CD4-positive, alpha-beta T cell treated with Interleukin-15 for 4 hours (primary cell): Measurements from ENCODE around the gene CRY2.
A peak's percentile ranks its signal among the peaks of the same experiment; 100 is the strongest.
"Not testable (repeated sequence)": the region's sequence is repeated elsewhere in the genome, so short reads cannot be mapped to it uniquely, and the experiment has no call there.

Experiments used
- DNase-seq: peaks from one replicate; pipeline ENCODE4 v3.0.0-alpha.2; 2020; ENCODE audit warnings: low spot score

CRY2 gene

GRCh38 chr11:45846974-45847910 is at the start of gene CRY2:
Gene CRY2, plus strand, starts transcription at chr11:45847475. Its CDS starts 16 bp downstream, at chr11:45847491.
- DNase-seq: peak; percentile 98

DNA sequence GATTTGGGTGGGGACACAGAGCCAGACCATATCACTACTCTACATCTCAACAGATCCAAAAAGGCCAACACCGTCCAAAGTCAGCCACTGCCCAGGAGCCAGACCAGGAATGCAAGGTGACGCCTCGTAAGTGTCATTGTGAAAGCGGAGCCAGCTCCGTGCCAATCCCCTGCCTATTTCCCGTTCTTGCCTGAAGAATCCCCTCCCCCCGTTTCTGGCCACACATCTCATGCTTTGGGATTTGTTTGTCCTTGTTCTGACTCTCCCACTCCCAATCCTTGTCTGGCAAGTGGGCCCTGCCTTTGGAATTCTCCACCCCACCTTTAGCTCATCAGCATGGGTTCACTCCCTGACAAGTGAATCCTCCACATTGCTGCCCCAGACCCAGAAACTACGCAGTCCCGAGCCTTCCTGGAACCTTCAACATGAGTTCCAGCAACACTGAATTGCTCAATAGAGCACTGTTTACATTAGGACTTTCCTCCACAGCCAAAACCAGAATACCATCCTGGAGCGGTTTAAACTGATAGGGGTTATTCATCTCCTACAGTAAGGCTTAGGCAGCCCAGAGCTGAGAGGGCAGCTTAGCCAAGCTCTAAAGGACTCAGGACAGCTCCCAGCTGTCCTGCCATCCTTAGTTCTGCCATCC is 48.4 kb upstream of the CRY2 start:
- no peak for DNase-seq

DNA sequence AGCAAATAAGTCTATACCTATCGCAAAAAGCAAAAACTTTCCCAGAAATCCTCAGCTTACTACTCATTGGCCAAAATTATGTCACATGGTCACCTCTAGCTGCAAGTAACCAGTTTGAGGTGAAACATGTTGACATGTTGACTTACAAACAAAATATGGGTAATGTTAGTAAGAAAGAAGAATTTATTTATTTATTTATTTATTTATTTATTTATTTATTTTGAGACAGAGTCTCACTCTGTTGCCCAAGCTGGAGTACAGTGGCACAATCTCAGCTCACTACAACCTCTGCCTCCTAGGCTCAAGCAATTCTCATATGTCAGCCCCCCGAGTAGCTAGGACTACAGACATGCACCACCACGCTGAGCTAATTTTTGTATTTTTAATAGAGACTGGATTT is 47.7 kb upstream of the CRY2 start:
- DNase-seq: no peak

GRCh38 chr11:45800261-45800660 is 47.0 kb upstream of the CRY2 start:
- no peak for DNase-seq

GRCh38 chr11:45801723-45802315 is 45.5 kb upstream of the CRY2 start:
- peak; percentile 10 for DNase-seq

DNA sequence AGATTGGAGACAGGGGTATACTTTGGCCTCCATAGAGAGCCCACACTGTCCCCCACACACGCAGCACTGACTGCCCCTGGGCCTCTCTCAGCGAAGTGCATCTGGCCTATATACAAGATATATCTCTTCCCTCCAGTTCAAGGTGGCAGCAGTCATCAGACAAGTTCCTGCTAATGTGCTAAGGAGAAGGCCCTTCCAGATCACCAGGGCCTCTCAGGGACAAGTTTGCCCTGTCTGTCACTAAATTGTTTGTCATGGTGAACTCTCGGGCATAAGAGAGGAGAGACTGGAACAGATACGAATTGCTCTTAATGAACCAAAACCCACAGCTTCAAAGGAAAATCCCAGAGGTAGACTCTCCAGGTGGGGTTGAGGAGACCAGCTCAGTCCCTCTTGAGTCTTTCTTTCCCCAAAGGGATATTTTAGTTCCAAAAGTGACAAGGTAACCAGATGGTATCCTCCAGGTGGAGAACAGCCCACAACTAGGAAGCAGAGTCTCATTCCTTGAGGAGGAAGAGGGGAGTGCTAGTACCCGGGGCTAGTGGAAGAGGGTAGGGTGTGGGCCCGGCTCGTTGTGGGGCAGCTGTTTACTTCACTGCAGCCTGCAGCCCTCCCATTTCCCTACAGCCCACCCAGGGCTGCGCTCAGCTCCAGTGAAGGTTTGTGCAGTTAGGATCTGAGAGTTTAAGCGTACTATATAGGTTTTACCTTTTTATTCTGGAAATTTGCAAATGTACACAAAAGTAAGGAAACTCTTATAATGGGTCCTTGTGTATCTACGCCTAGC is 44.6 kb upstream of the CRY2 start:
- no peak for DNase-seq

DNA sequence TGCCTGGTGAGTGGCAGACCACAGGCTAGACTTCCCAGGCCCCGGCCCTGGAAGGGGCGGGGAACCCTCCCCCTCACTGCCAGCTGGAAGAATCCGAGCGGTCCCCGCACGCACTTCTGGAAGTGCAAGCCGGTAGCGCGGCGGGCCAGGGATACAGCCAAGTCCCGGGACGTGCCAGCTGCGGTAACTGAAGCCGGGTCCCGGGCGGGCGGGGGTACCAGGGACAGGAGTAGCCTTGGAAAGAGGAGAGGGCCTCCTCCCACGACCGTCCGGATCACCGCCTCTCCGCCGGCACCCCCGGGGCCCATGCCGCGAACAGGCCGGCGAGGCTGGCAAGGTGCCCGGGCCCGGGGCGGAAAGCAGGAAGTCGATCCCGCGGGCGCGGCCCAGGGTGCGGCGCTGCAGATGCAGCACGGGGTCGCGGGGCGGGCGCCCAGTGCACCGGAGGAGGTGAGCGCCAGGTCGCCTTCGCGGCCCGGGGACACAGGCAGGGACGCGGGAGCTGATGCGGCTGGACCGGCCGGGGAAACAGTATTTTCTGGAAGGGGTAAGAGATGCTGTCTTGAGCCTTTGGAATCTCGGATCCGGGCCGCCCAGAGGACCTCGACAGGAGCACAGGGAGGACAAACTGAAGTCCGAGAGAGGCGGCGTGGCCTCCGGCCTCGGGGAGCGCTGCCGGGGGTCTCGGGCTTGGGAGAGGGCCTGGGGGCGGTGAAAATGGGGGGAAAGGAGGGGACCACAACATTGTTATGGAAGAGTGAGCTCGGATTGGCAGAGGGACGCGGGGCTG is 43.1 kb upstream of the CRY2 start:
- DNase-seq: peak; percentile 60

DNA sequence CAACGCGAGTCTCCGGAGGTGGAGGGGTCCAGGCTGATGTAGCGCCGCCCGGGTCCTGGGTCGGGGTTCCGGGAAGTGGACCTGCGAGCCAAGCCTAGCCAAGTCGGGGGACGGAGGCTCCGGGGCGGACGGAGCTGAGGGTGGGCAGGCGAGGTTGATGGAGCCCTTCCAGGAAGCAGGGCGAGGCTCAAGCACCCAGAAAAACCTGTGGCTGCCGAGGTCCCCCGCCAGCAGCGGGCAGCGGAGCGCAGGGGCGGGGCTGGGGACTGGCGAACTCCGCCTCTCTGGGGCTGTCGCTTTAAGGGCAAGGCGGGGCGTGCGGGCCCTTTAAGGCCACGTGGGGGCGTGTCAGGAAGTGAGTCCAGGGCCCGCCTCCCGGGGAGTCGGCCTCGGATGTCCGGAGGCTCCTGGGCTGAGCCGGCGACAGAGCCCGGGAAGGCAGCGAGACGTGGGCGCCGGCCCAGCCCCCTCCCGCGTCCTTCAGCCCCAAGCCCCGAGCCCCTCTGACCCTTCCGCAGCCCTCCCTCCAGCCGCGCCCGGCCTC is 42.4 kb upstream of the CRY2 start, which contains the start of gene SLC35C1:
Gene SLC35C1 (plus strand): TSS at position 389 of the 544 bp plus-strand sequence. CDS start 653 bp downstream, outside the sequence.
- peak; percentile 95 for DNase-seq

DNA sequence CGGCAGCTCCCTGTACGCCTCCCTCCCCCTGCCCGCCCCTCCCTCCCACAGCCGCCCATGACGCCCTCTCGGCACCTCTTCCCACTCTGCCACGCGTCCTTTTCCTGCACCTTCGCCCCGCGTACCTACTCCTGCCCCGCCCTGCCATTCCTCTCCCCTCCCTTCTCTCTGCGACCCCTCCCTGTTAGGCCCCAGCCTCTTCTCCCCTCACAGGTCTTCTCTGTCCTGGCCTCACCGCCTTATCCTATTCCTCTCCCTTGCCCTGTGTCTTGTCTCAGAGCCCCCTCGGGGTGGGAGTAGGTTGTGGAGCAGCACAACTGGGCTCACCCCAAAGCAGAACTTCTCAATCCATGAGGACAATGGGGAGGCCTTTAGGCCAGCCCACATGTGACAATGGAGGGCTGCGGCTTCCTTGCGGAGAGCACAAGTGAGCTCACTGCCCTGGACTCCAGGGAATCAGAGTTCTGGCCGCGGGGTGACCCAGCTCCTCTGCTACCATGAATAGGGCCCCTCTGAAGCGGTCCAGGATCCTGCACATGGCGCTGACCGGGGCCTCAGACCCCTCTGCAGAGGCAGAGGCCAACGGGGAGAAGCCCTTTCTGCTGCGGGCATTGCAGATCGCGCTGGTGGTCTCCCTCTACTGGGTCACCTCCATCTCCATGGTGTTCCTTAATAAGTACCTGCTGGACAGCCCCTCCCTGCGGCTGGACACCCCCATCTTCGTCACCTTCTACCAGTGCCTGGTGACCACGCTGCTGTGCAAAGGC is 41.8 kb upstream of the CRY2 start:
- DNase-seq: no peak

DNA sequence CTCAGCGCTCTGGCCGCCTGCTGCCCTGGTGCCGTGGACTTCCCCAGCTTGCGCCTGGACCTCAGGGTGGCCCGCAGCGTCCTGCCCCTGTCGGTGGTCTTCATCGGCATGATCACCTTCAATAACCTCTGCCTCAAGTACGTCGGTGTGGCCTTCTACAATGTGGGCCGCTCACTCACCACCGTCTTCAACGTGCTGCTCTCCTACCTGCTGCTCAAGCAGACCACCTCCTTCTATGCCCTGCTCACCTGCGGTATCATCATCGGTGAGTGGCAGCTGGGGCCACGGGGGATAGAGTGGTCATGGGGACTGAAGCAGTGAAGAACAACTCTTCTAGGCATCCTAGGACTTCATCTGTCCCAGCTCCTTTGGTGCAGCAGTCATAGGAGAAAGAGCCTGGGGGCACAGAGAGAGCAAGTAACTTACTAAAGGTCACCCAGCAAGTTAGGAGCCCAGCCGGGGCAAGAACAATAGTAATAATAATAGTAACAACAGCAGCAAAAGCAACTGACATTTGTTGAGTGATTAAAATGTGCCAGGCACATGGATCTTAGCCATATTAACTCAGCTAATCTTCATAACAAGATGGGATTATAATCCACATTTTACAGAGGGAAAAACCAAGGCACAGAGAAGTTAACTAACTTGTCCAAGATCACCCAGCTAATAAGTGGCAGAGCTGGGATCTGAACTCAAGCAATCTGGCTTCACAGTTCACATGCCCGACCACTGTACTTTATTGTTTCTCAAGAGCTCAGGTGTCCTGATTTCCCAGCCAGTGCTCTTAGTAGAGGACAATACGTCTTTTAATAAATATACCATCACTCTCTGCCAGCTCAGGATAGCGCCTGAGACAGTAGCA is 41.0 kb upstream of the CRY2 start:
- no peak for DNase-seq

DNA sequence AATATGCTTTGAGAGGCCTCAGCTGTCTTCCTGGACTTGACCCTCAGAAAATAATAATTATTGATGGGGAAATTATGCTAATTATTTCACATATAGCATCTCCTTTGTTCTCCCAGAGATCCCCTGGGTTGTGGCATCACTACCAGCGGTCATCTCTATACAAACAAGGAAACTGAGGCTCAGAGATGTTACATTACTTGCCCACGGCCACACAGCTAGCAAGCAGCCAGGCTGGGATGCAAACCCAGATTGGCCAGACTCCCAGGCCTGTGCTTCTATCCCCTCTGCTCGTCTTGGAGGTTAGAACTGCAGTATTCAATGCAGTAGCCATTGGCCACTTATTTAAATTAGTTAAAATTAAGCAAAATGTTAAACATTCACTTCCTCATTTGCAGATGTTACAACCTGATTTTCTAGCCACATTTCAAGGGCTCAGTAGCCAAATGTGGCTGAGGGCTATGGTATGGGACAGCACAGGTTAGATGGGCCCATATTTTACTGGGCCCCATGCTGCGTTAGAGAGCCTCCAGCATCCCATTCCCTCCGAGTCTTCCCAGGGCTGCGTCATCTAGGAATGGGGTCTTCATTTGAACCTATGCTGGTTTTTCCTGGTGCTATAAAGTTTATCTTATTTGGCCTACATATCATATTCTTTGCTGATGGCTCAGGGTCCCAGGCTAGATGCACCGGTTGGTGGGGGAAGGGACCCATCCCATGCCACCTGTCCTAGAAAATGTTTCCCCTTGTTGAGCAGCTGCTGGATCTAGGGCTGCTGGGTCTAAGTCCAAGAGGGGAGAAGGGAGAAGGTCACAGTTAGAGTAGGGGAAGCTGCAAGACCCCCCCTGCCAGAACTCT is 40.1 kb upstream of the CRY2 start:
- DNase-seq: no peak

- DNase-seq: no peak
These were observed 39.5 kb upstream of the CRY2 start for GRCh38 chr11:45807792-45808238.

DNA sequence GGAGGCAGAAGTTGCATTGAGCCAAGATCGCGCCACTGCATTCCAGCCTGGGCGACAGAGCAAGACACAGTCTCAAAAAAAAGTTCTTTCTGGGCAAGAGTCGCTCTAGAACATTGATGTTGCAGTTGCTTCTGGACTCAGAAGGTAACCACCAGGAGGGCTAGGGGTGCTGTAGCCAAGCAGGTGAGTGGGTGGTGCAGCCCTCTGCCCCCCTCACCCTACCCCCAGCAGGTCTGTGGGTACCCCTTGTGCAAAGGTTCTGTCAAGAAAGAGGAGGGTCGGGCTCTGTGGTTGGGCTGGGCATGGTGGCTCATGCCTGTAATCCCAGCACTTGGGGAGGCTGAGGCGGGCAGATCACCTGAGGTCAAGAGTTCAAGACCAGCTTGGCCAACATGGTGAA is 38.8 kb upstream of the CRY2 start:
- not testable (repeated sequence) for DNase-seq

DNA sequence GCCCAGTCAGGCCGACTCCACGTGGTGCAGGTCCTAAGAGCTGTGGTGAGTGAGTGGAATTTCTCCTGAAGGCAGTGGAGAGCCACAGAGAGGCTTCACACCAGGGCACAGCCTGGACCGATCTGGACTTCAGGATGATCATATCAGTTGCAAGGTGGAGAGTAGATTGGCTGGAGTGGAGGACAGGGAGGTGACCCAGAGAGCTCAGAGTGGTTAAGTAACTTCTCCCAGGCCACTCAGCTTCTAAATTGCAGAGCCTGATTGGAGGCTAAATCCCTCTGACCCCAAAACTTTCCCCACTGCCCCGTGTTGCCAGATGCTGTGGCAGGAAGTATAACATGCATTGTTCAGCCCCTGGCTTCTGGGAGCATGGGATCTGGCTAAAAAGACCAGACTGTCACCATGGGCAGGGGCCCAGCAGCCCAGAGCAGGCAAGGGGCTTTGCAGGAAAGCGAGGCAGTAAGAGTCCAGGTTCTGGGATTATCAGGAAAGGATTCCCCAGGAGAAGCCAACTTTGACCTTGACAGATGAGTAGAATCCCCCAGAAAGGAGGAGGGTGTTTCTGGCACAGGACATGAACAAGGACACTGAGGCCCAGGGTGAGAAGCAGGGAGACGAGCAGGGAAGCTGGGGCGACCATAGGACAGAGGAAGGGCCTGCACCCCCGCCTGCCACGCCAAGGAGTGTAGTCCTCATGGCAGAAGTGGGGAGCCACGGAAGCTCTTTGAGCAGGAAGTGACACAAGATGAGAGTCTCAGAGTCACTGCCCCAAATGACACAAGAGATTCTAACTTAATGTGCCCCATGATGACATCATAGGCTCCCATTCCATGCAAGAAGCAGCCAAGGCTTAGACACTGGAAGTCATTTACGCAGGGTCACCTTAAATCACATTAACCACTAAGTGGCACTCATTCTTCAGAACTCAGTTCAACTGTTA is 37.5 kb upstream of the CRY2 start:
- no peak for DNase-seq

DNA sequence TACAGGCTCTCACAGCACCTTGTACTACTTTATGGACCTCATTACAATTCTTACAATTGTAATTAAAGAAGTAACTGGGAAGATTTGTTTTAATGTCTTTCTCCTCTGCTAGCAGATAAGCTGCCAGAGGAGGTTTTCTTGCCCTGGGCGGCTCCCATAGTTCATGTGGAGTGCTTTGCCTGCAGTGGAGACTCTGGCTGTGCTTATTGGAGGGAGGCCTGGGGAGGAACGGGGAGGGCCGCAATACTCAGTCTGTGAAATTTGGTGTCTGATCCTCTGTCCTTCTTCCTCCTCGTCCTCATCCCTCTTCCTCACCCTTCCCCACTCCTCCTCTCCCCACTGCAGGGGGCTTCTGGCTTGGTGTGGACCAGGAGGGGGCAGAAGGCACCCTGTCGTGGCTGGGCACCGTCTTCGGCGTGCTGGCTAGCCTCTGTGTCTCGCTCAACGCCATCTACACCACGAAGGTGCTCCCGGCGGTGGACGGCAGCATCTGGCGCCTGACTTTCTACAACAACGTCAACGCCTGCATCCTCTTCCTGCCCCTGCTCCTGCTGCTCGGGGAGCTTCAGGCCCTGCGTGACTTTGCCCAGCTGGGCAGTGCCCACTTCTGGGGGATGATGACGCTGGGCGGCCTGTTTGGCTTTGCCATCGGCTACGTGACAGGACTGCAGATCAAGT is 36.7 kb upstream of the CRY2 start:
- no peak for DNase-seq

DNA sequence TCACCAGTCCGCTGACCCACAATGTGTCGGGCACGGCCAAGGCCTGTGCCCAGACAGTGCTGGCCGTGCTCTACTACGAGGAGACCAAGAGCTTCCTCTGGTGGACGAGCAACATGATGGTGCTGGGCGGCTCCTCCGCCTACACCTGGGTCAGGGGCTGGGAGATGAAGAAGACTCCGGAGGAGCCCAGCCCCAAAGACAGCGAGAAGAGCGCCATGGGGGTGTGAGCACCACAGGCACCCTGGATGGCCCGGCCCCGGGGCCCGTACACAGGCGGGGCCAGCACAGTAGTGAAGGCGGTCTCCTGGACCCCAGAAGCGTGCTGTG is 36.2 kb upstream of the CRY2 start:
- no peak for DNase-seq
